GM12878 (cell line): Measurements from ENCODE around the gene SMIM14. TPM values are rescaled to one million over a fixed set of nuclear protein-coding genes. Genes with fewer than 3 reads are reported as not detected.

Experiments
- CHD4 ChIP-seq: fragments of 200-600 bp; sonication (generic); IDR thresholded peaks from 2 replicates; pipeline ENCODE4 v1.6.1; 2016; ENCODE audit warnings: mild to moderate bottlenecking
- FOXM1 ChIP-seq: IDR thresholded peaks from 2 replicates; pipeline ENCODE4 v1.6.1; 2012; ENCODE audit warnings: low read depth, mild to moderate bottlenecking, inconsistent platforms, low read length, moderate library complexity
- GABPA ChIP-seq: IDR thresholded peaks from 2 replicates; pipeline ENCODE4 v1.6.1; 2014; ENCODE audit warnings: antibody characterized with exemption, low read depth, mild to moderate bottlenecking, inconsistent platforms
- HCFC1 ChIP-seq: fragments of 150-350 bp; IDR thresholded peaks from 2 replicates; pipeline ENCODE4 v1.6.1; 2014; ENCODE audit warnings: low read length
- HDAC6 ChIP-seq: fragments of 200-600 bp; sonication (generic); IDR thresholded peaks from one replicate; pipeline ENCODE4 v1.8.0; 2017; ENCODE audit warnings: antibody characterized with exemption; ENCODE audit not compliant: unreplicated experiment
- HDGF ChIP-seq: fragments of 450-650 bp; IDR thresholded peaks from 2 replicates; pipeline ENCODE4 v1.6.1; 2016; ENCODE audit warnings: antibody characterized with exemption
- MEF2A ChIP-seq: IDR thresholded peaks from 2 replicates; pipeline ENCODE4 v1.6.1; 2011; ENCODE audit warnings: low read depth, mild to moderate bottlenecking, low read length, moderate library complexity; ENCODE audit not compliant: insufficient read depth
- MEF2B ChIP-seq: fragments of 450-650 bp; IDR thresholded peaks from 2 replicates; pipeline ENCODE4 v1.6.1; 2018; ENCODE audit warnings: mild to moderate bottlenecking, moderate library complexity; ENCODE audit not compliant: partially characterized antibody, poor library complexity, severe bottlenecking
- MLLT1 ChIP-seq: fragments of 450-650 bp; IDR thresholded peaks from 2 replicates; pipeline ENCODE4 v1.6.1; 2016; ENCODE audit warnings: mild to moderate bottlenecking
- MTA3 ChIP-seq: IDR thresholded peaks from 2 replicates; pipeline ENCODE4 v1.6.1; 2012; ENCODE audit warnings: low read length, inconsistent platforms, borderline replicate concordance
- NFIC ChIP-seq: IDR thresholded peaks from 2 replicates; pipeline ENCODE4 v1.6.1; 2012; ENCODE audit warnings: low read depth, mild to moderate bottlenecking, inconsistent platforms, low read length, moderate library complexity
- NFYA ChIP-seq: IDR thresholded peaks from 2 replicates; pipeline ENCODE4 v1.6.1; 2011; ENCODE audit warnings: low read depth, mild to moderate bottlenecking, low read length, improper control_type of control experiment, borderline replicate concordance
- PAX5 ChIP-seq: IDR thresholded peaks from 2 replicates; pipeline ENCODE4 v1.6.1; 2011; ENCODE audit warnings: low read depth, low read length, borderline replicate concordance
- PAX8 ChIP-seq: fragments of 450-650 bp; IDR thresholded peaks from 2 replicates; pipeline ENCODE4 v1.6.1; 2017; ENCODE audit warnings: mild to moderate bottlenecking, moderate library complexity
- RCOR1 ChIP-seq: conservative IDR thresholded peaks from 2 replicates; pipeline ENCODE4 v1.6.1; 2012; ENCODE audit warnings: low read depth, low read length, improper control_type of control experiment
- USF1 ChIP-seq: IDR thresholded peaks from 2 replicates; pipeline ENCODE4 v1.6.1; 2011; ENCODE audit warnings: borderline replicate concordance, low read depth, mild to moderate bottlenecking, moderate library complexity, mixed read lengths, low read length; ENCODE audit not compliant: insufficient read depth; ENCODE audit errors: extremely low read length
- ZNF274 ChIP-seq: IDR thresholded peaks from one replicate; pipeline ENCODE4 v1.8.0; 2011; ENCODE audit not compliant: insufficient read length, insufficient read depth
- polyA plus RNA-seq, 11 experiments: library from polyadenylated mRNA; depleted of rRNA in 4 of 11; unstranded in 6 of 11; stranded (reverse) in 5 of 11; fragments of >200 nt; fragmentation: Nextera tagmentation in 4 of 11; fragmentation: Illumina TruSeq in 1 of 11; extraction: Ambion mirVana in 4 of 11; extraction: Trizol in 1 of 11; gene quantifications; 1 replicate in 1 of 11; 2 replicates in 10 of 11; pipeline versions ENCODE4 v1.2.1 to v1.2.3, GENCODE V29; 2011 to 2016; ENCODE audit warnings: inconsistent platforms in 2 of 11, missing spikeins in 2 of 11, low read depth in 1 of 11
- total RNA-seq, 4 experiments: library from RNA; depleted of rRNA in 3 of 4; stranded (reverse); fragments of >200 nt in 3 of 4; fragmentation: Illumina TruSeq in 1 of 4; extraction: Trizol in 1 of 4; gene quantifications; 2 replicates each; pipeline versions ENCODE4 v1.2.1 to v1.2.3, GENCODE V29; 2013 to 2021
- TF ChIP-seq, protein P1 (sequence below): IDR thresholded peaks from 2 replicates; pipeline ENCODE4 v1.6.1; 2011; ENCODE audit warnings: mild to moderate bottlenecking, low read depth, low read length, moderate library complexity; ENCODE audit not compliant: insufficient replicate concordance
- TF ChIP-seq, protein P2 (sequence below): fragments of 450-650 bp; IDR thresholded peaks from 2 replicates; pipeline ENCODE4 v1.6.1; 2017; ENCODE audit warnings: mild to moderate bottlenecking, moderate library complexity
- TF ChIP-seq, protein P3 (sequence below): fragments of 450-650 bp; IDR thresholded peaks from 2 replicates; pipeline ENCODE4 v1.6.1; 2018; ENCODE audit warnings: mild to moderate bottlenecking, low read depth, moderate library complexity; ENCODE audit not compliant: partially characterized antibody

SMIM14 gene
- total and polyA plus RNA-seq, 10 of the 15 experiments (the other 5 are each of a cell fraction or from before 2014, with no cell fraction given) = 125 to 671 (median 188) TPM

GRCh38 chr4:39655876-39656275, 17.2 kb upstream of the SMIM14 start (continued):
- TF ChIP-seq MLLT1 = no peak
- peak; percentile 89; the same call in 1 of the 2 replicates for TF ChIP-seq NFIC
- no peak for TF ChIP-seq HDAC6
- TF ChIP-seq CHD4 = no peak
- no peak for TF ChIP-seq PAX5
- peak; percentile 47; the same call in 1 of the 2 replicates for TF ChIP-seq FOXM1
- no peak for TF ChIP-seq GABPA
- TF ChIP-seq, protein P1, sequence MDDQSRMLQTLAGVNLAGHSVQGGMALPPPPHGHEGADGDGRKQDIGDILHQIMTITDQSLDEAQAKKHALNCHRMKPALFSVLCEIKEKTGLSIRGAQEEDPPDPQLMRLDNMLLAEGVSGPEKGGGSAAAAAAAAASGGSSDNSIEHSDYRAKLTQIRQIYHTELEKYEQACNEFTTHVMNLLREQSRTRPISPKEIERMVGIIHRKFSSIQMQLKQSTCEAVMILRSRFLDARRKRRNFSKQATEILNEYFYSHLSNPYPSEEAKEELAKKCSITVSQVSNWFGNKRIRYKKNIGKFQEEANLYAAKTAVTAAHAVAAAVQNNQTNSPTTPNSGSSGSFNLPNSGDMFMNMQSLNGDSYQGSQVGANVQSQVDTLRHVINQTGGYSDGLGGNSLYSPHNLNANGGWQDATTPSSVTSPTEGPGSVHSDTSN = no peak
- TF ChIP-seq, protein P2, sequence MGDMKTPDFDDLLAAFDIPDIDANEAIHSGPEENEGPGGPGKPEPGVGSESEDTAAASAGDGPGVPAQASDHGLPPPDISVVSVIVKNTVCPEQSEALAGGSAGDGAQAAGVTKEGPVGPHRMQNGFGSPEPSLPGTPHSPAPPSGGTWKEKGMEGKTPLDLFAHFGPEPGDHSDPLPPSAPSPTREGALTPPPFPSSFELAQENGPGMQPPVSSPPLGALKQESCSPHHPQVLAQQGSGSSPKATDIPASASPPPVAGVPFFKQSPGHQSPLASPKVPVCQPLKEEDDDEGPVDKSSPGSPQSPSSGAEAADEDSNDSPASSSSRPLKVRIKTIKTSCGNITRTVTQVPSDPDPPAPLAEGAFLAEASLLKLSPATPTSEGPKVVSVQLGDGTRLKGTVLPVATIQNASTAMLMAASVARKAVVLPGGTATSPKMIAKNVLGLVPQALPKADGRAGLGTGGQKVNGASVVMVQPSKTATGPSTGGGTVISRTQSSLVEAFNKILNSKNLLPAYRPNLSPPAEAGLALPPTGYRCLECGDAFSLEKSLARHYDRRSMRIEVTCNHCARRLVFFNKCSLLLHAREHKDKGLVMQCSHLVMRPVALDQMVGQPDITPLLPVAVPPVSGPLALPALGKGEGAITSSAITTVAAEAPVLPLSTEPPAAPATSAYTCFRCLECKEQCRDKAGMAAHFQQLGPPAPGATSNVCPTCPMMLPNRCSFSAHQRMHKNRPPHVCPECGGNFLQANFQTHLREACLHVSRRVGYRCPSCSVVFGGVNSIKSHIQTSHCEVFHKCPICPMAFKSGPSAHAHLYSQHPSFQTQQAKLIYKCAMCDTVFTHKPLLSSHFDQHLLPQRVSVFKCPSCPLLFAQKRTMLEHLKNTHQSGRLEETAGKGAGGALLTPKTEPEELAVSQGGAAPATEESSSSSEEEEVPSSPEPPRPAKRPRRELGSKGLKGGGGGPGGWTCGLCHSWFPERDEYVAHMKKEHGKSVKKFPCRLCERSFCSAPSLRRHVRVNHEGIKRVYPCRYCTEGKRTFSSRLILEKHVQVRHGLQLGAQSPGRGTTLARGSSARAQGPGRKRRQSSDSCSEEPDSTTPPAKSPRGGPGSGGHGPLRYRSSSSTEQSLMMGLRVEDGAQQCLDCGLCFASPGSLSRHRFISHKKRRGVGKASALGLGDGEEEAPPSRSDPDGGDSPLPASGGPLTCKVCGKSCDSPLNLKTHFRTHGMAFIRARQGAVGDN = no peak
- TF ChIP-seq MTA3 = peak; percentile 42; the same call in 1 of the 2 replicates
- no peak for TF ChIP-seq MEF2A
- no peak for TF ChIP-seq NFYA
- no peak for TF ChIP-seq USF1
- TF ChIP-seq PAX8 = no peak
- TF ChIP-seq RCOR1 = no peak
- TF ChIP-seq ZNF274 = no peak
- no peak for TF ChIP-seq HDGF
- no peak for TF ChIP-seq HCFC1
- no peak for TF ChIP-seq MEF2B
- TF ChIP-seq, protein P3, sequence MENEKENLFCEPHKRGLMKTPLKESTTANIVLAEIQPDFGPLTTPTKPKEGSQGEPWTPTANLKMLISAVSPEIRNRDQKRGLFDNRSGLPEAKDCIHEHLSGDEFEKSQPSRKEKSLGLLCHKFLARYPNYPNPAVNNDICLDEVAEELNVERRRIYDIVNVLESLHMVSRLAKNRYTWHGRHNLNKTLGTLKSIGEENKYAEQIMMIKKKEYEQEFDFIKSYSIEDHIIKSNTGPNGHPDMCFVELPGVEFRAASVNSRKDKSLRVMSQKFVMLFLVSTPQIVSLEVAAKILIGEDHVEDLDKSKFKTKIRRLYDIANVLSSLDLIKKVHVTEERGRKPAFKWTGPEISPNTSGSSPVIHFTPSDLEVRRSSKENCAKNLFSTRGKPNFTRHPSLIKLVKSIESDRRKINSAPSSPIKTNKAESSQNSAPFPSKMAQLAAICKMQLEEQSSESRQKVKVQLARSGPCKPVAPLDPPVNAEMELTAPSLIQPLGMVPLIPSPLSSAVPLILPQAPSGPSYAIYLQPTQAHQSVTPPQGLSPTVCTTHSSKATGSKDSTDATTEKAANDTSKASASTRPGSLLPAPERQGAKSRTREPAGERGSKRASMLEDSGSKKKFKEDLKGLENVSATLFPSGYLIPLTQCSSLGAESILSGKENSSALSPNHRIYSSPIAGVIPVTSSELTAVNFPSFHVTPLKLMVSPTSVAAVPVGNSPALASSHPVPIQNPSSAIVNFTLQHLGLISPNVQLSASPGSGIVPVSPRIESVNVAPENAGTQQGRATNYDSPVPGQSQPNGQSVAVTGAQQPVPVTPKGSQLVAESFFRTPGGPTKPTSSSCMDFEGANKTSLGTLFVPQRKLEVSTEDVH = no peak
